ENCODE data around the gene ADGRE3. TPM values are rescaled to one million over a fixed set of nuclear protein-coding genes. Genes with fewer than 3 reads are reported as not detected.
"Not testable (repeated sequence)": the region's sequence is repeated elsewhere in the genome, so short reads cannot be mapped to it uniquely, and the experiment has no call there.

Gene ADGRE3
- total RNA-seq, 1 donor from 2014 or later = not detected

GRCh38 chr19:14649020-14649419, 25.6 kb downstream of the ADGRE3 start:
- intact Hi-C loops (cut with micrococcal nuclease) = no loop called here
- Mint-ChIP-seq H3K4me3 (no peak overlapping the region), H3K27me3 (peaks cover 5% of the 10 kb centered on the region), H3K27ac (no peak overlapping the region), H3K4me1 (no peaks in the 10 kb centered on the region), H3K36me3 (ENCODE audit: low read depth) (no peaks in the 10 kb centered on the region), H3K9me3 (peaks cover 3% of the 10 kb centered on the region)
- DNase-seq = no peak

- Mint-ChIP-seq H3K27ac (no peak overlapping the region), H3K9me3 (peaks cover 3% of the 10 kb centered on the region), H3K4me1 (no peaks in the 10 kb centered on the region), H3K4me3 (no peak overlapping the region), H3K27me3 (peaks cover 4% of the 10 kb centered on the region), H3K36me3 (ENCODE audit: low read depth) (no peaks in the 10 kb centered on the region)
- intact Hi-C loops (cut with micrococcal nuclease) = no loop called here
- DNase-seq = no peak
Observed at GRCh38 chr19:14648506-14648905, 26.1 kb downstream of the ADGRE3 start.

- Mint-ChIP-seq H3K36me3 (ENCODE audit: low read depth) (no peaks in the 10 kb centered on the region), H3K9me3 (peaks cover 15% of the 10 kb centered on the region), H3K4me3 (no peak overlapping the region), H3K4me1 (peaks cover 2% of the 10 kb centered on the region), H3K27me3 (no peaks in the 10 kb centered on the region), H3K27ac (no peak overlapping the region)
- DNase-seq = no peak
- intact Hi-C loops (cut with micrococcal nuclease) = no loop called here
Observed at GRCh38 chr19:14639536-14640277, 34.9 kb downstream of the ADGRE3 start.

- H3K36me3 Mint-ChIP-seq (ENCODE audit: low read depth) = no peaks in the 10 kb centered on the region
- no peak overlapping the region for H3K4me3 Mint-ChIP-seq
- no peaks in the 10 kb centered on the region for H3K9me3 Mint-ChIP-seq
- no peak overlapping the region for H3K27ac Mint-ChIP-seq
- no peaks in the 10 kb centered on the region for H3K4me1 Mint-ChIP-seq
- intact Hi-C loops (cut with micrococcal nuclease) = no loop called here
- H3K27me3 Mint-ChIP-seq = no peaks in the 10 kb centered on the region
- DNase-seq = peak; percentile 58
Observed at GRCh38 chr19:14632286-14632685, 42.4 kb downstream of the ADGRE3 start.

GRCh38 chr19:14629557-14629956, 45.1 kb downstream of the ADGRE3 start:
- intact Hi-C loops (cut with micrococcal nuclease) = no loop called here
- Mint-ChIP-seq H3K27ac (no peak overlapping the region), H3K9me3 (no peaks in the 10 kb centered on the region), H3K4me1 (no peaks in the 10 kb centered on the region), H3K27me3 (no peaks in the 10 kb centered on the region), H3K36me3 (ENCODE audit: low read depth) (no peaks in the 10 kb centered on the region), H3K4me3 (no peak overlapping the region)
- no peak for DNase-seq

GRCh38 chr19:14624491-14624890, 50.2 kb downstream of the ADGRE3 start:
- intact Hi-C loops (cut with micrococcal nuclease); DNase-seq; H3K27me3 Mint-ChIP-seq; H3K4me1 Mint-ChIP-seq; H3K4me3 Mint-ChIP-seq; H3K27ac Mint-ChIP-seq; H3K36me3 Mint-ChIP-seq (ENCODE audit: low read depth); H3K9me3 Mint-ChIP-seq: not testable (repeated sequence)

GRCh38 chr19:14619404-14619803, 55.2 kb downstream of the ADGRE3 start:
- Mint-ChIP-seq H3K27ac (no peak overlapping the region), H3K36me3 (ENCODE audit: low read depth) (no peaks in the 10 kb centered on the region), H3K27me3 (no peaks in the 10 kb centered on the region), H3K9me3 (peaks cover 13% of the 10 kb centered on the region), H3K4me1 (no peaks in the 10 kb centered on the region), H3K4me3 (no peak overlapping the region)
- intact Hi-C loops (cut with micrococcal nuclease) = no loop called here
- DNase-seq = no peak

GRCh38 chr19:14616407-14616806, 58.2 kb downstream of the ADGRE3 start:
- Mint-ChIP-seq H3K9me3 (peaks cover 17% of the 10 kb centered on the region), H3K27ac (no peak overlapping the region)

GRCh38 chr19:14615623-14616022, 59.0 kb downstream of the ADGRE3 start:
- Mint-ChIP-seq H3K9me3 (peaks cover 17% of the 10 kb centered on the region), H3K27ac (no peak overlapping the region), H3K27me3 (no peaks in the 10 kb centered on the region), H3K4me1 (no peaks in the 10 kb centered on the region), H3K4me3 (no peak overlapping the region), H3K36me3 (ENCODE audit: low read depth) (no peaks in the 10 kb centered on the region)
- intact Hi-C loops (cut with micrococcal nuclease) = no loop called here
- DNase-seq = no peak

More at GRCh38 chr19:14616407-14616806, 58.2 kb downstream of the ADGRE3 start:
- H3K4me3 Mint-ChIP-seq = no peak overlapping the region
- no peaks in the 10 kb centered on the region for H3K27me3 Mint-ChIP-seq
- H3K36me3 Mint-ChIP-seq (ENCODE audit: low read depth) = no peaks in the 10 kb centered on the region
- intact Hi-C loops (cut with micrococcal nuclease) = no loop called here
- H3K4me1 Mint-ChIP-seq = no peaks in the 10 kb centered on the region
- DNase-seq = no peak

GRCh38 chr19:14614099-14614412, 60.6 kb downstream of the ADGRE3 start:
- H3K27me3 Mint-ChIP-seq = no peaks in the 10 kb centered on the region
- no peak overlapping the region for H3K27ac Mint-ChIP-seq
- intact Hi-C loops (cut with micrococcal nuclease) = no loop called here
- H3K9me3 Mint-ChIP-seq = peaks cover 12% of the 10 kb centered on the region
- no peak for DNase-seq
- no peaks in the 10 kb centered on the region for H3K4me1 Mint-ChIP-seq
- H3K36me3 Mint-ChIP-seq (ENCODE audit: low read depth) = no peaks in the 10 kb centered on the region
- no peak overlapping the region for H3K4me3 Mint-ChIP-seq

GRCh38 chr19:14613399-14614098, 61.1 kb downstream of the ADGRE3 start:
- H3K4me3 Mint-ChIP-seq; H3K27me3 Mint-ChIP-seq; H3K4me1 Mint-ChIP-seq; H3K9me3 Mint-ChIP-seq; intact Hi-C loops (cut with micrococcal nuclease); H3K36me3 Mint-ChIP-seq (ENCODE audit: low read depth); DNase-seq; H3K27ac Mint-ChIP-seq: not testable (repeated sequence)

GRCh38 chr19:14612657-14613056, 62.0 kb downstream of the ADGRE3 start:
- Mint-ChIP-seq H3K36me3 (ENCODE audit: low read depth) (no peaks in the 10 kb centered on the region), H3K27ac (no peak overlapping the region), H3K9me3 (peaks cover 8% of the 10 kb centered on the region), H3K27me3 (no peaks in the 10 kb centered on the region), H3K4me3 (no peak overlapping the region), H3K4me1 (no peaks in the 10 kb centered on the region)
- DNase-seq = no peak
- intact Hi-C loops (cut with micrococcal nuclease) = no loop called here

- H3K4me3 Mint-ChIP-seq; H3K9me3 Mint-ChIP-seq; intact Hi-C loops (cut with micrococcal nuclease); H3K27ac Mint-ChIP-seq; H3K36me3 Mint-ChIP-seq (ENCODE audit: low read depth); H3K27me3 Mint-ChIP-seq; DNase-seq; H3K4me1 Mint-ChIP-seq: not testable (repeated sequence)
Observed at GRCh38 chr19:14612242-14612641, 62.4 kb downstream of the ADGRE3 start.

GRCh38 chr19:14611051-14611450, 63.6 kb downstream of the ADGRE3 start:
- DNase-seq = no peak
- Mint-ChIP-seq H3K27ac (no peak overlapping the region), H3K27me3 (no peaks in the 10 kb centered on the region), H3K36me3 (ENCODE audit: low read depth) (no peaks in the 10 kb centered on the region), H3K4me1 (no peaks in the 10 kb centered on the region), H3K9me3 (peaks cover 3% of the 10 kb centered on the region), H3K4me3 (no peak overlapping the region)
- intact Hi-C loops (cut with micrococcal nuclease) = no loop called here

GRCh38 chr19:14606627-14607026, 68.0 kb downstream of the ADGRE3 start:
- intact Hi-C loops (cut with micrococcal nuclease) = no loop called here
- Mint-ChIP-seq H3K36me3 (ENCODE audit: low read depth) (no peaks in the 10 kb centered on the region), H3K4me1 (no peaks in the 10 kb centered on the region), H3K9me3 (no peaks in the 10 kb centered on the region), H3K4me3 (no peak overlapping the region), H3K27ac (no peak overlapping the region), H3K27me3 (no peaks in the 10 kb centered on the region)
- no peak for DNase-seq

All from activated CD4-positive, alpha-beta T cell treated with anti-CD3 and anti-CD28 coated beads, Interleukin-2, amount 10 ng/mL, durations not matched to agents 24 days and 14 days (primary cell).